Activated T-cell treated with anti-CD3 and anti-CD28 coated beads for 4 hours (primary cell): ENCODE measurements around the gene FAM210A.

Experiments used
- DNase-seq: peaks from one replicate; pipeline ENCODE4 v3.0.0-alpha.2; 2020

The FAM210A gene

GRCh38 chr18:13620818-13621445 lies 105.4 kb downstream of the FAM210A start:
- no peak for DNase-seq

DNA sequence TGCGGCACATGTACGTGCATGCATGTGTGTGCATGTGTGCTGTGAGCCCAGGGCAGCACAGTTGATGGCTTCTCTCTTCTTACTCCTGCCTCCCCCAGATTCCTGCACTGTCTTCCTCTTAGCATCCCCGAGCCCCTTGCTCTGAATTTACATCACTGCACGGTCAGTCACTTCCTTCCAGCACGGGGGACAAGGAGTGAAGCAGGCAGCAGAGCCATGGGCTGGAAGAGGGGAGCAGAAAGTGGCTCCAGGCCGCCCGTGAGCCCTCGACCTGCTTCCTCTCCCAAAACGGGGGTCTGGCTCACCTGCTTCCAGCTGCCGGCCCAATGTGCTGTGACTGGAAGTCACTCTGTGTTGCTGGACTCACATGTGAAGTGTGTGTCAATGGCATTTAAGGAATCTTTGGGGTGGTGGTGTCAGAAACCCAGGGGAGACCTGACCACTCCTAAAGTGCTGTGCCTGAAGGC lies 106.1 kb downstream of the FAM210A start:
- no peak for DNase-seq

DNA sequence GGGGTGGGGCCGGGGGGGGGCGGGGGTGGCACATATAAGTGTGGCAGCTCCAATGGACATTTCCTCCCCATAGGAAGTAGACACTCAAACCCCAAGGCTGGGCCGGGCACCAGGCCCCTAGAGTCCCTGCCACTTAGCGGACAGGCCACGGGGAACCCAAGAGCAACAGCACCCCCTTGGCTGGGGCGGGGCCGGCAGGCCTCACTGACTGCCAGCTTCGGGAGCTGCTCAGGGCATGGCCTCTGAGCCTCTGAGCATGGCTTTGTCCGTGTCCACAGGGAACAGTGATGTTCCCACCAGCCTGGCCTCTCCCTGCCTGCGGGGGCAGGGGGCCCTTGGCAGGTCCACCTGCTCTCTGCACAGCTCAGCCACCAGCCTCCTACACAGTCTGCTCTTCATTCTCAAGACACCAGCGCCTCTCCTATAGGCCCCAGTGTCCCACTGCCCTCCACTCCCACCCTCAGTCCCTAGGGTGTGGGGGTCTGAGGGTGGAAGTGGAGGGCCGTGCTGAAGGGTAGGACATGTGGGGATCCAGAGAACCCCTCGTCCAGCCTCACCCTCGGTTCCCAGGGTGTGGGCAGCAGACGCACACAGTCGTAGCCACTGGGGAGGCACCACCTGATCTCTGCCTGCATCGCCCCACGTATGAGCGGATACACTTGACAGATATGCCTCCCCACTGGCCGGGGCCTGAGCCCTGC lies 106.7 kb downstream of the FAM210A start:
- no peak for DNase-seq

- no peak for DNase-seq
Observed at GRCh38 chr18:13618760-13619438, 107.5 kb downstream of the FAM210A start.

- DNase-seq = no peak
Observed at GRCh38 chr18:13617826-13618515, 108.4 kb downstream of the FAM210A start.

DNA sequence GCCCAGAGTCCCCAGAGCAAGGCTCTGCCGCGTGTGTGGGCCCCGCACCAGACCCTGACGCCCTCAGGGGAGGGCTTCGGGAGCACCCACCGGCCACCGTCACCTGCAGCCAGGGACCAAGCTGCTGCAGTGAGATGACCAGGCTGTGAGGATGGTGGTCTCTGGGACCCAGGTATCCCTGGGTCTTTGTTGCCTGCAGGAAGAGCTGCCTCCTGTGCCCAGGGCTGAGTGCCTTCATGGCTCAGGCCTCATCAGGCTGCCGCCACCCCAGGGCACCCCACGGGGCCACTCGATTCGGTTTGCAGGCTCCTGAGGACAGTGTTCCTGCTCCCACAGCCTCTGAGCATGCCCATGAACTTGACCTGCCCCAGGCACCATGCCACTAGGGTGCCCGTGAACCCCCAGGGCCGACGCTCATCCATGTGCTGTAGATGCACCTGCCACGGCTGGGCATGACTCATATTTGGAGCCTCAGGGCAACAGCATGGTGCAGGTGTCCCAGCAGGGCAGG lies 109.8 kb downstream of the FAM210A start:
- DNase-seq = no peak

DNA sequence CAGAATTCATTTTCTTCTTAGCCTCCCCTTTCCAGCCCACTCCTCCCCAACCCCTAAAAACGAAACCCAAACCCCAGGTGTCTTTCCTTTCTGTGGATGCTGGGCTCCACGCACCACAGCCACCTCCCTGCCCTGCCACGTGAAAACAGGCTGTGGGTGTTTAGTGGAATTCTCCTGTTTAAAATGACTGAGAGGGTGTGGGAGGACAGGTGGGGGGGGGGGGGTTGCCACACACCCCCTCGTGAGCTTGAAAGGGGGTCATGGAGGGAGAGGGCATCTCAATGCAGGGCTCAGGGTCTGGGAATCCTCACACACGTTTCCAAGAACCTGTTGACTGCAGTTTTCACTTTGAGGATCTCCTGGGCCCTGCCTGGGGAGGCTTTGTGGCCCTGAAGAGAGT lies 110.3 kb downstream of the FAM210A start:
- no peak for DNase-seq

DNA sequence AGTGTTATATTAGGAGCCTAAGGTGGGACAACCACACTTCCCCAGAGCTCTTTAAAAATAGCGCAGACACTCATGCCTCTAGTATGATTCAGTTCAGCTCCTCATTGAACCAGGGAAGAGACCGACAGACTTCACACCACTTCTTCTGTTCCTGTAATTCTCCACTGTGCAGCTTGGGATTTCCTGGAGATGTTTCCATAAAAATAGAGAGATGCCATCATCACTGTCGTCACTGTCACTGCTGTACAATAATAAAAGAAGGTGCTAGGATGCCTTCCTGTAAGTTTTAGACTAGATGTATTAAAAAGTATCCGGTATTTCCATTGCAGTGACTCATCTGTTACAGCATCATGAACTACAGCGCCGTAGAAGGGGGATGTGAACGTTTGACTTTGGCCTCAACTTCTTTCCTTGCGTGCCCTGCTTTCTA lies 110.9 kb downstream of the FAM210A start:
- no peak for DNase-seq

GRCh38 chr18:13614641-13615288 lies 111.6 kb downstream of the FAM210A start:
- no peak for DNase-seq

GRCh38 chr18:13613591-13614501 lies 112.5 kb downstream of the FAM210A start:
- no peak for DNase-seq
